Activated B cell treated with CpG ODN at 0.5 μM for 24 hours (primary cell): ENCODE results near the gene TTC33. TPM values are rescaled to one million over a fixed set of nuclear protein-coding genes. Genes with fewer than 3 reads are reported as not detected.
A peak's percentile ranks its signal among the peaks of the same experiment; 100 is the strongest.

Source experiments
- ATAC-seq: fragments of 200-7000 bp; cut with Tn5 transposase; one replicate; pipeline ENCODE4 v1.10.0; 2021; ENCODE audit warnings: low read depth, mild to moderate bottlenecking, moderate library complexity
- CTCF ChIA-PET: fragments of 350-600 bp; sonication (Branson Sonifier 250); formaldehyde crosslinking; loops from one replicate; lab custom pipeline; 2021; ENCODE audit warnings: antibody characterized with exemption; lab: Charles Lee
- POLR2A ChIA-PET: fragments of 350-600 bp; sonication (Branson Sonifier 250); formaldehyde crosslinking; loops from one replicate; lab custom pipeline; 2021; ENCODE audit warnings: antibody characterized with exemption; lab: Charles Lee
- DNase-seq: peaks from one replicate; pipeline ENCODE4 v3.0.0; 2022
- H3K27ac Mint-ChIP-seq: one replicate; pipeline ENCODE4 v1.8.0; 2020; ENCODE audit warnings: mixed read lengths
- H3K27me3 Mint-ChIP-seq: one replicate; pipeline ENCODE4 v1.8.0; 2021; ENCODE audit warnings: mixed read lengths
- H3K36me3 Mint-ChIP-seq: one replicate; pipeline ENCODE4 v1.8.0; 2021; ENCODE audit warnings: low read depth, mixed read lengths
- H3K4me1 Mint-ChIP-seq: one replicate; pipeline ENCODE4 v1.8.0; 2021; ENCODE audit warnings: mixed read lengths
- H3K4me3 Mint-ChIP-seq: one replicate; pipeline ENCODE4 v1.8.0; 2020; ENCODE audit warnings: mild to moderate bottlenecking, mixed read lengths
- H3K9me3 Mint-ChIP-seq: one replicate; pipeline ENCODE4 v1.8.0; 2020; ENCODE audit warnings: mixed read lengths
- intact Hi-C: fragments of 100-400 bp; cut with micrococcal nuclease; formaldehyde crosslinking; loops from one replicate; pipeline ENCODE4 v1.15.1; 2024
- total RNA-seq: library from RNA; stranded (reverse); gene quantifications from 2 replicates; pipeline ENCODE4 v1.2.3, GENCODE V29; 2022
- TF ChIP-seq, protein P1 (sequence below): fragments of 200-600 bp; IDR thresholded peaks from one replicate; pipeline ENCODE4 v1.8.0; 2022; ENCODE audit warnings: antibody characterized with exemption, mild to moderate bottlenecking

The TTC33 gene
- total RNA-seq, 1 donor from 2014 or later: 9.2 TPM

DNA sequence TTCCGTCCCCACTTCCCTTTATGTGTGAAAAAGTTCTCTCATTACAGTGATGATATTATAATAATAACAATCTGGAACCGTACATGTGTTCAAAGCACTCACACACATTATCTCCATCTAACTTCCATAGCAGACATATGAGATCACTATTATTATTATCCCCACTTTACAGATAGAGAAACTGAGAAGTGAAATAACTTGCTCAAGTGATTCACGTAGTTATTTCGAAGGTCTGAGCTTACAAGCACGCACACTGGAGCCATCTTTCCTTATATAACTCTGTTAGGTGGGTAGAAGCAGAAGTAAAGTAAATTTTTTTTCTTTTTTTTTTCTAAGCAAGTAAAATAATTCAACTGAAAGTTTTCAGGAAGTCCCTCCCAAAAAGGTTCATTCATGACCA lies 139.0 kb downstream of the TTC33 start:
- CTCF ChIA-PET: interaction anchor here (0.7 kb wide), 1 partner anchor 23 kb away, joined by 4 read pairs; no protein-coding TSS in a partner anchor
- Mint-ChIP-seq H3K9me3 (no peaks in the 10 kb centered on the region), H3K4me3 (peak overlapping the region; percentile 38), H3K4me1 (peaks cover 20% of the 10 kb centered on the region), H3K27me3 (no peaks in the 10 kb centered on the region), H3K36me3 (no peaks in the 10 kb centered on the region), H3K27ac (peak overlapping the region; percentile 54)
- TF ChIP-seq, protein P1, sequence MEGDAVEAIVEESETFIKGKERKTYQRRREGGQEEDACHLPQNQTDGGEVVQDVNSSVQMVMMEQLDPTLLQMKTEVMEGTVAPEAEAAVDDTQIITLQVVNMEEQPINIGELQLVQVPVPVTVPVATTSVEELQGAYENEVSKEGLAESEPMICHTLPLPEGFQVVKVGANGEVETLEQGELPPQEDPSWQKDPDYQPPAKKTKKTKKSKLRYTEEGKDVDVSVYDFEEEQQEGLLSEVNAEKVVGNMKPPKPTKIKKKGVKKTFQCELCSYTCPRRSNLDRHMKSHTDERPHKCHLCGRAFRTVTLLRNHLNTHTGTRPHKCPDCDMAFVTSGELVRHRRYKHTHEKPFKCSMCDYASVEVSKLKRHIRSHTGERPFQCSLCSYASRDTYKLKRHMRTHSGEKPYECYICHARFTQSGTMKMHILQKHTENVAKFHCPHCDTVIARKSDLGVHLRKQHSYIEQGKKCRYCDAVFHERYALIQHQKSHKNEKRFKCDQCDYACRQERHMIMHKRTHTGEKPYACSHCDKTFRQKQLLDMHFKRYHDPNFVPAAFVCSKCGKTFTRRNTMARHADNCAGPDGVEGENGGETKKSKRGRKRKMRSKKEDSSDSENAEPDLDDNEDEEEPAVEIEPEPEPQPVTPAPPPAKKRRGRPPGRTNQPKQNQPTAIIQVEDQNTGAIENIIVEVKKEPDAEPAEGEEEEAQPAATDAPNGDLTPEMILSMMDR: no peak
- intact Hi-C loops: loop anchor here (2.0 kb wide), 1 partner anchor 62 kb away; the partner anchor contains the start of gene PTGER4
- no peak for DNase-seq
- peak; percentile 70 for ATAC-seq
- POLR2A ChIA-PET: interaction anchor here (1.0 kb wide), 1 partner anchor 180 kb away, joined by 3 read pairs; no protein-coding TSS in a partner anchor

DNA sequence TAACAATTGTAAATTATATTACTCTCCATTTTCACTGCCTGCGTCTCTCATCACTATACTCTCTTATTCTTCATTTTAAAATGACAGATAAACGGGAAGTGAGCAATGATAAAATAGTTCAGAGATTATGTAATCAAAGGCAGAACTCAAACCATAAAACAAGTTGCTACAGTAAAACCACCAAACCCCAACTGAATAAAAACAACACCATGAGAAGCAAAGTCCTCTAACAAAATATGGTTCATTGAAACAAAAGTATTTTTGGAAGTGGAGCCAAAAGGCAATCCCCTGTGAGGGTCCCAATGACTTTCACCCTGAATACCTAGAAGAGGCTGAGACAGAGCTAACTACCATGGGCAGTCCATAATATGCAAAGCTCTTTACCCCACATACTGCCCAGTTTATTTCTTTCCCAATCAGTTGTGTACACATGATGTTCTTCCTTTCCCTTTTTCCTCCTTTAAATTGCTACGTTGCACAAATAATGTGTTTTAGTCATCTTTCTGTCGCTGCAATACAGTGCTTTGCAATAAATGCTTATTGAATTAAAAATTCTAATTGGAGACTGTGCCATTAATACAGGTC lies 140.1 kb downstream of the TTC33 start:
- Mint-ChIP-seq H3K36me3 (no peaks in the 10 kb centered on the region), H3K9me3 (no peaks in the 10 kb centered on the region), H3K27ac (peak overlapping the region; percentile 54), H3K4me1 (peaks cover 19% of the 10 kb centered on the region), H3K27me3 (no peaks in the 10 kb centered on the region), H3K4me3 (no peak overlapping the region)
- DNase-seq (no peak), ATAC-seq (peak; percentile 52)
- intact Hi-C loops: loop anchor here (2.0 kb wide), 1 partner anchor 63 kb away; the partner anchor contains the start of gene PTGER4
- TF ChIP-seq, protein P1: no peak
- CTCF ChIA-PET: no interaction called here
- POLR2A ChIA-PET: interaction anchor here (1.5 kb wide), 1 partner anchor 129 kb away, joined by 3 read pairs; no protein-coding TSS in a partner anchor

DNA sequence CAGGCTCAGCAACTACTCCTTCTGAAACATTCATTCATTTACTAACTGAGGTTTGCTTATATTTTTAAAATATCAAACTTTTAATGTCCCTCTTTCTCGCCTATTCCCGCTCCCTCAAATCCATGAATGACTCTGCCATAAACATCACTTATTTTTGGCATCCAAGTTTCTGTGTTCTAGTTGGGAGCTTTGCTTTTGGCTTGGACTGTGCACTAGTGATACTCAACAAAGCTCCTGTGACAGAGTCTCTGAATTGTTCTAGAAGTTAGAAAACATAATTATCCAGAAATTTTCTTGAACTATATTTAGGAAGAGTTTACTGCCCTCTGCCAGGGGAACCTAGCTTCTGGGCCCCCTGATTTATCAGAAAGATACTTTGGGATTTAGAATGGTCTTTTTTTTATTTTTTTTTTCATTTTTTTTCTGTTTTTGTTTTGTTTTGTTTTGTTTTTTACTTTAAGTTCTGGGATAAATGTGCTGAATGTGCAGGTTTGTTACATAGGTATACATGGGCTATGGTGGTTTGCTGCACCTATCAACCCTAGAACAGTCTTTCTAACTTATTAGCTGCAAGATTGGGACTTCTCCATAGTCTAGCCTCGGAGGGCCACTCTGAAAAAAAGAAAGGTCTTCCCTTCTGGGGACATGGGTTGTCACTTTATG lies 140.7 kb downstream of the TTC33 start:
- Mint-ChIP-seq H3K4me1 (peaks cover 19% of the 10 kb centered on the region), H3K36me3 (no peaks in the 10 kb centered on the region), H3K27me3 (no peaks in the 10 kb centered on the region), H3K9me3 (no peaks in the 10 kb centered on the region), H3K27ac (no peak overlapping the region), H3K4me3 (no peak overlapping the region)
- ChIA-PET CTCF (no interaction called here), POLR2A (interaction anchor here (0.6 to 1.5 kb wide), 2 partner anchors 37 to 128 kb away, joined by 3 to 4 read pairs; no protein-coding TSS in a partner anchor)
- DNase-seq: no peak
- intact Hi-C loops: no loop called here
- TF ChIP-seq, protein P1: no peak
- no peak for ATAC-seq

DNA sequence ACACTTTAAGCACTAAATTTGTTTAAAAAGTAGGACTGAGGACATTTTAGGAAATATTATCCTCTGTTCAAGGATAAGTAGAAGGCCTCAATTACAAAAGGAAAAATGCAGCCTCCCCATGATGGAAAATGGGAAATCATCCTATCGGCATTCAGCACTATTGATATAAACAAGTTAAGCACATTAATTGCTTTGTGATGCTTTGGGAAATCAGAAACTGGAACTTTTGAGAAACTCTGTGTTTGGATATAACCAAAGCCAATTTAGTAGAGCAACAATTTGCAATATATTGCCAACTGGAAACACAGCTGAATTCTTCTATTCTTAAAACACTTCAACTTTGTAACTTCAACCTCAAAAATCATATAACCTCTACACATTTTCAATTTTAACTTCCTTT lies 141.3 kb downstream of the TTC33 start:
- ChIA-PET CTCF (no interaction called here), POLR2A (interaction anchor here (0.6 kb wide), 1 partner anchor 37 kb away, joined by 4 read pairs; no protein-coding TSS in a partner anchor)
- DNase-seq: no peak
- no peaks in the 10 kb centered on the region for H3K27me3 Mint-ChIP-seq
- TF ChIP-seq, protein P1: no peak
- no peaks in the 10 kb centered on the region for H3K9me3 Mint-ChIP-seq
- H3K27ac Mint-ChIP-seq: no peak overlapping the region
- no peaks in the 10 kb centered on the region for H3K36me3 Mint-ChIP-seq
- no peak for ATAC-seq
- H3K4me1 Mint-ChIP-seq: peaks cover 19% of the 10 kb centered on the region
- no peak overlapping the region for H3K4me3 Mint-ChIP-seq
- intact Hi-C loops: no loop called here

DNA sequence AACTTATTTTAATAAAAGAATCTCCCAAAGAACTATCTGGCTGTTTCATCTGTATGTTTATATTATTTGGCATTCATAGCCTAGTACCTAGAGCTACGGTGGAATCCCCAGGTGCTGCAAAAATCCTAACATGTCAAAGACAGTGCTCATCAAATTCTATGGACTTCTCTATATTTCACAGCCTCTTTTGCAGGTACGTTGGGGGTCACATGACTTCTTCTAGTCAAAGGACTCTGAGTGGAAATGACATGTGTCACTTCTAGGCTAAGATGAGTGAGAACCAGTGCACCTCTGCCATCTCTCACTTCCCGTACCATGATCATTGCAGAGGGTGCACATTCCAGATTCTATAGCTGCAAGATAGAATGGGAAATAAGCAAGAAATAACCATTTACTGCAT lies 148.6 kb downstream of the TTC33 start:
- no peak for ATAC-seq
- ChIA-PET POLR2A (no interaction called here), CTCF (no interaction called here)
- Mint-ChIP-seq H3K36me3 (no peaks in the 10 kb centered on the region), H3K4me1 (peaks cover 38% of the 10 kb centered on the region), H3K4me3 (no peak overlapping the region), H3K9me3 (no peaks in the 10 kb centered on the region), H3K27me3 (no peaks in the 10 kb centered on the region), H3K27ac (no peak overlapping the region)
- DNase-seq: no peak
- intact Hi-C loops: no loop called here
- TF ChIP-seq, protein P1: no peak
